NT2/D1 (cell line): ENCODE data around the gene ENO1.

Experiments used
- DNase-seq: peaks from one replicate; pipeline ENCODE4 v3.0.0-alpha.2; 2011; ENCODE audit warnings: low read depth, low spot score
- H3K27me3 ChIP-seq: 2 replicates; pipeline ENCODE4 v1.6.0; 2011; ENCODE audit warnings: mild to moderate bottlenecking; ENCODE audit not compliant: insufficient read length, insufficient read depth
- H3K36me3 ChIP-seq: 2 replicates; pipeline ENCODE4 v1.6.1; 2011; ENCODE audit warnings: mild to moderate bottlenecking, low read length, mixed read lengths; ENCODE audit not compliant: insufficient read depth, insufficient read length
- H3K4me1 ChIP-seq: 2 replicates; pipeline ENCODE4 v1.5.1; 2011; ENCODE audit not compliant: insufficient read depth, insufficient read length
- H3K4me3 ChIP-seq: 2 replicates; pipeline ENCODE4 v1.5.1; 2011; ENCODE audit warnings: low read depth; ENCODE audit not compliant: insufficient read length
- H3K9ac ChIP-seq: 2 replicates; pipeline ENCODE4 v1.6.0; 2011; ENCODE audit warnings: low read depth; ENCODE audit not compliant: insufficient read length
- H3K9me3 ChIP-seq: 2 replicates; pipeline ENCODE4 v1.5.1; 2011; ENCODE audit warnings: mild to moderate bottlenecking, low read length; ENCODE audit not compliant: insufficient read depth
- SUZ12 ChIP-seq: IDR thresholded peaks from 2 replicates; pipeline ENCODE4 v1.6.1; 2011; ENCODE audit not compliant: insufficient read length, insufficient read depth; ENCODE audit errors: extremely low read depth
- YY1 ChIP-seq: IDR thresholded peaks from 2 replicates; pipeline ENCODE4 v1.6.1; 2011; ENCODE audit not compliant: insufficient read length, insufficient read depth
- ZNF274 ChIP-seq: IDR thresholded peaks from 2 replicates; pipeline ENCODE4 v1.6.1; 2011; ENCODE audit warnings: mild to moderate bottlenecking, low read depth, low read length

Gene ENO1

DNA sequence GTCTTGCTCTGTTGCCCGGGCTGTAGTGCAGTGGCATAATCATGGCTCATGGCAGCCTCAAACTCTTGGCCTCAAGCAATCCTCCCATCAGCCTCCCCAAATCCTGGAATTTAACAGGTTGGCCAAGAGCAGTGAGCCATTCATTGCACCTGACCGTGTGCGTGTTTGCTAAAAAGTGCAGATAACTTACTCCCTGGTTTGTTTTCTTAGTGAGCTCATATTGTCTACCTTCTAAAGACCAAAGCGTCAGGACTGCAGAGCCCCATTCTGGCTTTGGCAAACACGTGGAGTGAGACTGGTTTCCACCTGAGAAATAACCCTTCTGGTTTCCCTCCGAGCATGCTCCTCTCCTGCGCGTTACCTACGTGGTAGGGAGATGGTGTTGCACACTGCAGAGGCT, 35.0 kb upstream of the ENO1 start:
- no peak overlapping the region for H3K9ac ChIP-seq
- no peaks in the 10 kb centered on the region for H3K4me1 ChIP-seq
- TF ChIP-seq YY1 (no peak), ZNF274 (no peak), SUZ12 (no peak)

DNA sequence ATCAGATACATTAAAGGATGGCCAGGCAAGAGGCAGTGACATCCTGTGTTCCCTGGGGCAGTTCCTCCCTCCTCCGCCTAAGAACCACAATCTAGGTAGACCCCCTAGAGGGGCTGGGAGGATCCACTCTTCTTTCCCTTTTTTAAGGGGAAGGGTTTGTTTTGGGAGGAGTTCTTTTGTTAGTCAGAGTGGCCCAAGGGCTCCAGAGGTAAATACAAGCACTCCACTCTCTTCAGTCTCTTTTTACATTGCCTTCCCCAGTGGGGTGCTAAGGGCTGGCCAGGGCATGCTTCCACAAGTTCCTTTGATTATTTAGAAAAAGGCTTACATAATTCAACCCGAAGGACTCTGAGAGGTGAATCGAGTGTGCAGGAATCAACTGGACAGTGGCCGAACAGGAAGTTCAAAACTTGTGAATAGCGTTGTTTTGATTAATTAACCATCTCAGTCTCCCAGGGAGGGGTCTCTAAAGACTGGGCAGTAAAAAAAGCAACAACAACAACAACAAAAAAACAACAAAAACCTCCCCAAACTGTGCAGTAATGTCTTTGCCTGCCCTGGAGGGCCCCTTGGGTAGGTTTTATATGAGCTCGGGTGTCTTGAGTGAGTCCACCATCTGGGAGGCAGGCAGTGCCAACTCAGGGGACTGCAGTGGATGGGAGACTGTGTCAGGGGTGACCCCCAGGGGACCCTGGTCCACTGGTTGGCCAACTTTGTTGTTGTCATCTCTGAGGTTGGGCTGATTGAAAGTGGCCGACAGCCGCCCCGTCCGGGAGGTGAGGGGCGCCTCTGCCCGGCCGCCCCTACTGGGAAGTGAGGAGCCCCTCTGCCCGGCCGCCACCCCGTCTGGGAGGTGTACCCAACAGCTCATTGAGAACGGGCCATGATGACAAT, 33.2 kb upstream of the ENO1 start:
- DNase-seq, result peak; percentile 77
- Histone ChIP-seq H3K27me3 (no peaks in the 10 kb centered on the region), H3K9ac (peak overlapping the region; percentile 44), H3K4me3 (no peak overlapping the region), H3K4me1 (no peaks in the 10 kb centered on the region), H3K9me3 (no peaks in the 10 kb centered on the region; the same call in 1 of the 2 replicates), H3K36me3 (no peaks in the 10 kb centered on the region)
- TF ChIP-seq YY1 (no peak), SUZ12 (no peak), ZNF274 (no peak)

More for the DNA sequence above, 35.0 kb upstream of the ENO1 start:
- no peak for DNase-seq
- no peaks in the 10 kb centered on the region for H3K36me3 ChIP-seq
- H3K27me3 ChIP-seq, result no peaks in the 10 kb centered on the region
- H3K4me3 ChIP-seq, result no peak overlapping the region
- no peaks in the 10 kb centered on the region; the same call in 1 of the 2 replicates for H3K9me3 ChIP-seq

DNA sequence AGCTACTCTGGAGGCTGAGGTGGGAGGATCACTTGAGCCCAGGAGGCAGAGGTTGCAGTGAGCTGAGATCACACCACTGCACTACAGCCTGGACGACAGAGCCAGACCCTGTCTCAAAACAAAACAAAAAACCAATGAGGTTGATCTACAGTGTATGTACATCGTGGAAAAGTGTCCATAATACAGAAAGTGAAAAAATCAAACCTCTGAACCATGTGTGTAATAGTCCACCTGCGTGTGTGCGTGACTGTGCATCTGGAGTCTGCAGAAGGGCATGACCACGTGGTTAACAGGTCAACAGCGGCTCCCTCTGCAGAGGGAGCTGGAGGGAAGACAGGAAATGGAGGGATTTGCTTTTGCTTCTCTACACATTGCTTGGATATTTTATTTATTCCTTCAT, 32.4 kb upstream of the ENO1 start:
- DNase-seq, result no peak
- Histone ChIP-seq H3K4me3 (no peak overlapping the region), H3K27me3 (no peaks in the 10 kb centered on the region), H3K36me3 (no peaks in the 10 kb centered on the region), H3K9ac (no peak overlapping the region), H3K4me1 (no peaks in the 10 kb centered on the region), H3K9me3 (no peaks in the 10 kb centered on the region; the same call in 1 of the 2 replicates)
- TF ChIP-seq SUZ12, result no peak
- TF ChIP-seq YY1, result no peak
- no peak for TF ChIP-seq ZNF274

DNA sequence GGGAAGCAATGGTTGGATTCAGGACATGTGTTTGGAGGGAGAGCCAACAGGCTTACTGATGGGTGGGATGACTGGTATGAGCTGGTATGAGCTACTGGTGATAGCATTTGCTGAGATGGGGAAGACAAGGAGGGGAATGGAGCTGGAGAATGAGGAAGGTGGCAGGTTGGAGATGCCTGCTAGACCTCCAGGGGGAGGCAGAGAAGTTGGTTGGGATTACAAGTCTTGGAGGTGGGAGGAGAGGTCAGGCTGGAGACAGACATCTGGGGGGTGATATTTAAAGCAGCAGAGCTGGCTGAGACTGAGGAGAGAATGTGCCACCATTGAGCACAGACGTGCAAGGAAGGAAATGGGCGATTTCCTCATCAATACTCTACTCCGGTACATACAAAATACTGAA, 31.8 kb upstream of the ENO1 start:
- Histone ChIP-seq H3K4me1 (no peaks in the 10 kb centered on the region), H3K4me3 (no peak overlapping the region), H3K9ac (no peak overlapping the region), H3K36me3 (no peaks in the 10 kb centered on the region), H3K27me3 (no peaks in the 10 kb centered on the region), H3K9me3 (no peaks in the 10 kb centered on the region; the same call in 1 of the 2 replicates)
- TF ChIP-seq SUZ12 (no peak), YY1 (no peak), ZNF274 (no peak)
- DNase-seq, result no peak

DNA sequence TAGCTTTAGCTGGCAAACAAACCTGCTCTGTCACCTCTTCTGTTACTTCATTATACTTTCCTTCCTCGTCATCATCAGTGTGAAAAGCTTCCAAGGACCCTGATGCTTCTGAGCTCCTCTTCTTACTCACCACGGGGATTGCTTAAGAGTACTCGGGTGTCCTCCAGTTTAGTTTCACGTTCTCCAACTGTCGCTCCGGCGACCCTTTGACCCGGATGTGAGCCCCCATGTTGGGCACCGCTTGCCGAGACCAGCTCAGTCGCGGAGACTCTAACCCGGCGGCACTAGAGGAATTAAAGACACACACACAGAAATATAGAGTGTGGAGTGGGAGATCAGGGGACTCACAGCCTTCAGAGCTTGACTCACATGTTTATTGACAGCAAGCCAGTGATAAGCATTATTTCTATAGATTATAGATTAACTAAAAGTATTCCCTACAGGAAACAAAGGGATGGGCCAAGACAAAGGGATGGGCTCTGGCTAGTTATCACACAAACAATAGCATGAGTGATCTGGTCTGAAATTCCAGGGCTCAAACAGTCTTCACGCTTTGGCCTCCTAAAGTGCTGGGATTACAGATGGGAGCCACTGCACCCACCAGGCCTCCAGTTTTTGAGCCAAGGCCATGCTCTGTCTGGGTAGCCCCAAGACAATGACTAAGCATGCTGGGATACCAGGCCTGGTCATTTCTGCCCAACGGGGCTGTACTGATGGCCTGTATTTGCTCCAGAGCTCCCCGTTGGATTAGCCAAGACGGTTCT, 30.1 kb upstream of the ENO1 start:
- H3K4me3 ChIP-seq, result no peak overlapping the region
- H3K9ac ChIP-seq, result no peak overlapping the region
- no peaks in the 10 kb centered on the region; the same call in 1 of the 2 replicates for H3K9me3 ChIP-seq
- H3K36me3 ChIP-seq, result no peaks in the 10 kb centered on the region
- no peaks in the 10 kb centered on the region for H3K4me1 ChIP-seq
- H3K27me3 ChIP-seq, result no peaks in the 10 kb centered on the region
- TF ChIP-seq ZNF274, result no peak
- no peak for DNase-seq

DNA sequence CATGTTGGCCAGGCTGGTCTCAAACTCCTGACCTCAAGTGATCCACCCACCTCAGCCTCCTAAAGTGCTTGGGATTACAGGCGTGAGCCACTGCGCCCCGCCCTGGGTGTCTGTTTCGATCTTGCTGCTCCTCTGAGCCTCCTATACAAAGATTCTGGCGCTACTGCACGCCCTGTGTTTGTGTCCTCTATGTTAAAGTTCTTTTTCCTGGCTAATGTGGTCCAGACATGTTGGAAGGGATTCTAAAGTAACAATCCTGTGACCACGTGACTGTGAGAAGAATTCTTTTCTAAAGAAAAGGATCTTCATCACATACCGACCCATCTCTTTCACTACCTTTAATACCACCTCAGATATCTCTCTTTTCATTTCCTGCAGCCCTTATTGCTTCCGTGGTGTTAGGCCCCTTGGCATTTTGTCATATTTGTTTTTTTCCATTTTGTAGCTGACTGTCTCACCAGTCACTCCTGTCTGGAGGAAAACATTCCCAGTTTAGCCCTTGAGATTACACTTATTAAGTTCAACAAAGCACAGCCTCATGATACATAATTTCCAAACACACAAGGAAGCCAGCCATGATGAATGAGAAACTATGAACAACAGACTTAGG, 27.2 kb upstream of the ENO1 start:
- no peaks in the 10 kb centered on the region; the same call in 1 of the 2 replicates for H3K9me3 ChIP-seq

DNA sequence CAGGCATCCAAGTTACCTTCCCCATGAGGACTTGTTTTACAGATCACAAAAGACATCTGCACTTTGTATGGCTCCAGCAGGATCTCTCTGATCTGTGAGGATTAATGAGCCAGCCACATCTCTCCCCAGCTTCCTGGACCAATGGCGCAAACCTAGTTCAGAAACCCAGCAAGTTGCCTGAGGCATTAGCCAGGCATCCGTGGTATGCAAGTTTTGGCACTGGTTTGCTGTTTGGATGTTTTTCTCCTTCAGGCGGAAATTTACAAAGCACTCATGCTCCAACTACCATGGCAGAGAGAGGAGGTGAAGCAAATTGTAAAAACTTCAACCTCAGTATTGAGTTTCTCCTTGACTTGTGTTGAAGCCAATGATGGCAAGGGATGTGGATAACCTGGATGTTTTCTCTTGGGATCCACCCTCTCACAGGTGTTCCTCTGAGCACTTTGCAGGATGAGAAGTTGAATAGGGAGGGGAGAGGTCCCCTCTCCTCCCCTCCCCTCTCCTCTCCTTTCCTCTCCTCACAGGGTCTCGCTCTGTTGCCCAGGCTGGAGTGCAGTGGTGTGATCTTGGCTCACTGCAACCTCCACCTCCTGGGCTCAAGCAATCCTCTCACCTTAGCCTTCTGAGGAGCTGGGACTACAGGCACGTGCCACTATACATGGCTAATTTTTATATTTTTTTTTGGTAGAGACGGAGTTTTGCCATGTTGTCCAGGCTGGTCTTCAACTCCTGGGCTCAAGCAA, 25.6 kb upstream of the ENO1 start:
- H3K4me3 ChIP-seq, result no peak overlapping the region
- peak overlapping the region; percentile 17 for H3K9ac ChIP-seq
- TF ChIP-seq YY1 (no peak), SUZ12 (no peak), ZNF274 (no peak)
- no peak for DNase-seq
- H3K27me3 ChIP-seq, result no peaks in the 10 kb centered on the region
- H3K4me1 ChIP-seq, result no peaks in the 10 kb centered on the region
- no peaks in the 10 kb centered on the region; the same call in 1 of the 2 replicates for H3K9me3 ChIP-seq
- no peaks in the 10 kb centered on the region for H3K36me3 ChIP-seq

More for the DNA sequence above, 27.2 kb upstream of the ENO1 start:
- no peaks in the 10 kb centered on the region for H3K36me3 ChIP-seq
- no peaks in the 10 kb centered on the region for H3K4me1 ChIP-seq
- no peaks in the 10 kb centered on the region for H3K27me3 ChIP-seq
- no peak for DNase-seq
- no peak for TF ChIP-seq SUZ12
- no peak for TF ChIP-seq YY1
- TF ChIP-seq ZNF274, result no peak
- H3K4me3 ChIP-seq, result no peak overlapping the region
- no peak overlapping the region for H3K9ac ChIP-seq
